Caco-2 (cell line): ENCODE measurements around the gene MORC3. TPM values are rescaled to one million over a fixed set of nuclear protein-coding genes. Genes with fewer than 3 reads are reported as not detected.
A peak's percentile ranks its signal among the peaks of the same experiment; 100 is the strongest.
"Not testable (repeated sequence)": the region's sequence is repeated elsewhere in the genome, so short reads cannot be mapped to it uniquely, and the experiment has no call there.

Experiments
- BruUV-seq: library from RNA; stranded (reverse); fragments of 400-500 nt; replicated peaks from 2 replicates; lab custom pipeline; 2021; lab: Mats Ljungman, UMichigan
- CTCF ChIA-PET: fragments of 300-600 bp; sonication (Branson Sonifier 250); formaldehyde crosslinking; loops from one replicate; lab custom pipeline; 2022; ENCODE audit warnings: antibody characterized with exemption; lab: Charles Lee
- POLR2A ChIA-PET: fragments of 300-600 bp; sonication (Branson Sonifier 250); formaldehyde crosslinking; loops from one replicate; lab custom pipeline; 2022; ENCODE audit warnings: antibody characterized with exemption; lab: Charles Lee
- DNase-seq, 2 experiments: peaks; one replicate each; pipeline versions ENCODE4 v3.0.0 to v3.0.0-alpha.2; 2020 to 2022
- H3K27me3 ChIP-seq: replicated peaks from 2 replicates; pipeline ENCODE4 v1.6.0; 2011; ENCODE audit warnings: low read length; ENCODE audit not compliant: control insufficient read depth, insufficient read depth
- H3K36me3 ChIP-seq: 2 replicates; pipeline ENCODE4 v1.5.1; 2011; ENCODE audit warnings: low read length; ENCODE audit not compliant: control insufficient read depth, insufficient read depth
- H3K4me1 ChIP-seq: fragments of 250-450 bp; sonication (Bioruptor Pico); 2 replicates; pipeline ENCODE4 v1.5.1; 2020; ENCODE audit warnings: mild to moderate bottlenecking
- H3K4me3 ChIP-seq: 2 replicates; pipeline ENCODE4 v1.5.1; 2011; ENCODE audit warnings: low read depth, mild to moderate bottlenecking, control low read depth, low read length
- H3K9me3 ChIP-seq: fragments of 250-450 bp; sonication (Bioruptor Pico); 2 replicates; pipeline ENCODE4 v1.5.1; 2020; ENCODE audit warnings: mild to moderate bottlenecking, moderate library complexity
- H3K27ac Mint-ChIP-seq: one replicate; pipeline ENCODE4 v1.8.0; 2022; ENCODE audit warnings: mixed read lengths; ENCODE audit not compliant: unreplicated experiment
- H3K27me3 Mint-ChIP-seq: one replicate; pipeline ENCODE4 v1.8.0; 2022; ENCODE audit warnings: mixed read lengths; ENCODE audit not compliant: insufficient read depth, unreplicated experiment
- H3K36me3 Mint-ChIP-seq: one replicate; pipeline ENCODE4 v1.8.0; 2022; ENCODE audit warnings: mild to moderate bottlenecking, mixed read lengths; ENCODE audit not compliant: insufficient read depth, unreplicated experiment
- H3K4me1 Mint-ChIP-seq: one replicate; pipeline ENCODE4 v1.8.0; 2022; ENCODE audit warnings: low read depth, mixed read lengths; ENCODE audit not compliant: unreplicated experiment
- H3K4me3 Mint-ChIP-seq: one replicate; pipeline ENCODE4 v1.8.0; 2022; ENCODE audit warnings: mild to moderate bottlenecking, moderate library complexity, mixed read lengths; ENCODE audit not compliant: unreplicated experiment
- H3K9me3 Mint-ChIP-seq: one replicate; pipeline ENCODE4 v1.8.0; 2022; ENCODE audit warnings: mixed read lengths; ENCODE audit not compliant: unreplicated experiment
- intact Hi-C: fragments of 100-400 bp; cut with micrococcal nuclease; formaldehyde crosslinking; loops from one replicate; pipeline ENCODE4 v1.10.0; 2022; ENCODE audit not compliant: unreplicated experiment
- total RNA-seq: library from RNA; stranded (reverse); gene quantifications from 2 replicates; pipeline ENCODE4 v1.2.3, GENCODE V29; 2022
- TF ChIP-seq, protein P1 (sequence below), 2 experiments: fragments of 200-600 bp in 1 of 2; IDR thresholded peaks; 1 replicate in 1 of 2; 2 replicates in 1 of 2; pipeline versions ENCODE4 v1.5.1 to v1.8.0; 2011 to 2022; ENCODE audit warnings: antibody characterized with exemption in 1 of 2, control low read depth in 1 of 2, inconsistent platforms in 1 of 2, low read depth in 1 of 2, low read length in 1 of 2, mild to moderate bottlenecking in 1 of 2, moderate library complexity in 1 of 2; ENCODE audit not compliant: insufficient read depth in 1 of 2, severe bottlenecking in 1 of 2, unreplicated experiment in 1 of 2

The MORC3 gene
- total RNA-seq, 1 experiment from 2014 or later = 23.3 TPM

DNA sequence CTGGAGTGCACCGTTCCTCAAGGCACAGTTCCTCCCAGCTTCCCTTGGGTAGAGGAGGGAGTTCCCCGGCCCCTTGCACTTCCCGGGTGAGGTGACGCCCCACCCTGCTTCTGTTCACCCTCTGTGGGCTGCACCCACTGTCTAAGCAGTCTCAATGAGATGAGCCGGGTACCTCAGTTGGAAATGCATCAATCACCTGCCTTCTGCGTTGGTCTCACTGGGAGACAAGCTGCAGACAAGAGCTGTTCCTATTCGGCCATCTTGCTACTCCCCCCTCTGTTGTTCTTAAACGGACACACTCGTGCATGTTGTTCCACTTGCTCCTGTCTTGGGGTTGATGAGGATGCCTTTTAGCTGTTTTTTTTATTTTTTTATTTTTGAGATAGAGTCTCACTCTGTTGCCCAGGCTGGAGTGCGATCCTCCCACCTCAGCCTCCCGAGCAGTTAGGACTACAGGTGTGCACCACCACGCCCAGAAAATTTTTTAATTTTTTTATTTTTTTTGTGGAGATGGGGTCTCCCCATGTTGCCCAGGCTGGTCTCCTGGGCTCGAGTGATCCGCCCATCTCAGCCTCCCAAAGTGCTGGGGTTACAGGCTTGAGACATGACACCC lies 3.0 kb upstream of the MORC3 start:
- no TSS peak for BruUV-seq
- peaks cover 10% of the 10 kb centered on the region for H3K9me3 Mint-ChIP-seq
- H3K4me1 ChIP-seq = peaks cover 4% of the 10 kb centered on the region; the same call in 1 of the 2 replicates
- intact Hi-C loops = no loop called here
- DNase-seq = no peak
- TF ChIP-seq, protein P1, sequence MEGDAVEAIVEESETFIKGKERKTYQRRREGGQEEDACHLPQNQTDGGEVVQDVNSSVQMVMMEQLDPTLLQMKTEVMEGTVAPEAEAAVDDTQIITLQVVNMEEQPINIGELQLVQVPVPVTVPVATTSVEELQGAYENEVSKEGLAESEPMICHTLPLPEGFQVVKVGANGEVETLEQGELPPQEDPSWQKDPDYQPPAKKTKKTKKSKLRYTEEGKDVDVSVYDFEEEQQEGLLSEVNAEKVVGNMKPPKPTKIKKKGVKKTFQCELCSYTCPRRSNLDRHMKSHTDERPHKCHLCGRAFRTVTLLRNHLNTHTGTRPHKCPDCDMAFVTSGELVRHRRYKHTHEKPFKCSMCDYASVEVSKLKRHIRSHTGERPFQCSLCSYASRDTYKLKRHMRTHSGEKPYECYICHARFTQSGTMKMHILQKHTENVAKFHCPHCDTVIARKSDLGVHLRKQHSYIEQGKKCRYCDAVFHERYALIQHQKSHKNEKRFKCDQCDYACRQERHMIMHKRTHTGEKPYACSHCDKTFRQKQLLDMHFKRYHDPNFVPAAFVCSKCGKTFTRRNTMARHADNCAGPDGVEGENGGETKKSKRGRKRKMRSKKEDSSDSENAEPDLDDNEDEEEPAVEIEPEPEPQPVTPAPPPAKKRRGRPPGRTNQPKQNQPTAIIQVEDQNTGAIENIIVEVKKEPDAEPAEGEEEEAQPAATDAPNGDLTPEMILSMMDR (IDR thresholded peaks at IDR 0.05; ENCODE audit: insufficient read depth in 1 of 2, low read depth in 1 of 2, low read length in 1 of 2, severe bottlenecking in 1 of 2, unreplicated experiment in 1 of 2) = no peak
- POLR2A ChIA-PET = no interaction called here
- no peaks in the 10 kb centered on the region for H3K27me3 ChIP-seq
- H3K4me1 Mint-ChIP-seq = peaks cover 19% of the 10 kb centered on the region
- no peak overlapping the region for H3K27ac Mint-ChIP-seq
- H3K4me3 ChIP-seq = no peak overlapping the region
- H3K9me3 ChIP-seq = no peaks in the 10 kb centered on the region
- H3K27me3 Mint-ChIP-seq = no peaks in the 10 kb centered on the region
- peaks cover 25% of the 10 kb centered on the region for H3K36me3 Mint-ChIP-seq
- no peak overlapping the region for H3K4me3 Mint-ChIP-seq
- CTCF ChIA-PET = no interaction called here
- no peaks in the 10 kb centered on the region for H3K36me3 ChIP-seq

DNA sequence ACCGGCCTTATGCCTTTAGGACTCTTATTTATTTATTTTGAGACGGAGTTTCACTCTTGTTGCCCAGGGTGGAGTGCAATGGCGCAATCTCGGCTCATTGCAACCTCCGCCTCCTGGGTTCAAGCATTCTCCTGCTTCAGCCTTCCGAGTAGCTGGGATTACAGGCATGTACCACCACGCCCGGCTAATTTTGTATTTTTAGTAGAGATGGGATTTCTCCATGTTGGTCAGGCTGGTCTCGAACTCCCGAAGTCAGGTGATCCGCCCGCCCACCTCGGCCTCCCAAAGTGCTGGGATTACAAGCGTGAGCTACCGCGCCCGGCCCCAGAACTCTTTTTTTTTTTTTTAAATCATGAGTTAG lies 611 bp upstream of the MORC3 start:
- H3K36me3 ChIP-seq, H3K9me3 ChIP-seq, intact Hi-C loops, DNase-seq, H3K27me3 ChIP-seq, H3K4me1 ChIP-seq, H3K27me3 Mint-ChIP-seq: not testable (repeated sequence)
- H3K4me3 ChIP-seq = peak overlapping the region; percentile 31
- peaks cover 22% of the 10 kb centered on the region for H3K4me1 Mint-ChIP-seq
- TSS peak; percentile 87 for BruUV-seq
- peaks cover 41% of the 10 kb centered on the region for H3K36me3 Mint-ChIP-seq
- peak overlapping the region; percentile 73 for H3K4me3 Mint-ChIP-seq
- POLR2A ChIA-PET = interaction anchor here (0.6 to 1.3 kb wide), 37 partner anchors 10 to 1793 kb away, joined by 3 to 31 read pairs (median 5); partner anchors contain the start of gene HLCS
- H3K9me3 Mint-ChIP-seq = peaks cover 10% of the 10 kb centered on the region
- H3K27ac Mint-ChIP-seq = peak overlapping the region; percentile 75
- CTCF ChIA-PET = interaction anchor here (0.6 to 1.1 kb wide), 7 partner anchors 11 to 176 kb away, joined by 3 to 7 read pairs (median 4); no protein-coding TSS in a partner anchor

DNA sequence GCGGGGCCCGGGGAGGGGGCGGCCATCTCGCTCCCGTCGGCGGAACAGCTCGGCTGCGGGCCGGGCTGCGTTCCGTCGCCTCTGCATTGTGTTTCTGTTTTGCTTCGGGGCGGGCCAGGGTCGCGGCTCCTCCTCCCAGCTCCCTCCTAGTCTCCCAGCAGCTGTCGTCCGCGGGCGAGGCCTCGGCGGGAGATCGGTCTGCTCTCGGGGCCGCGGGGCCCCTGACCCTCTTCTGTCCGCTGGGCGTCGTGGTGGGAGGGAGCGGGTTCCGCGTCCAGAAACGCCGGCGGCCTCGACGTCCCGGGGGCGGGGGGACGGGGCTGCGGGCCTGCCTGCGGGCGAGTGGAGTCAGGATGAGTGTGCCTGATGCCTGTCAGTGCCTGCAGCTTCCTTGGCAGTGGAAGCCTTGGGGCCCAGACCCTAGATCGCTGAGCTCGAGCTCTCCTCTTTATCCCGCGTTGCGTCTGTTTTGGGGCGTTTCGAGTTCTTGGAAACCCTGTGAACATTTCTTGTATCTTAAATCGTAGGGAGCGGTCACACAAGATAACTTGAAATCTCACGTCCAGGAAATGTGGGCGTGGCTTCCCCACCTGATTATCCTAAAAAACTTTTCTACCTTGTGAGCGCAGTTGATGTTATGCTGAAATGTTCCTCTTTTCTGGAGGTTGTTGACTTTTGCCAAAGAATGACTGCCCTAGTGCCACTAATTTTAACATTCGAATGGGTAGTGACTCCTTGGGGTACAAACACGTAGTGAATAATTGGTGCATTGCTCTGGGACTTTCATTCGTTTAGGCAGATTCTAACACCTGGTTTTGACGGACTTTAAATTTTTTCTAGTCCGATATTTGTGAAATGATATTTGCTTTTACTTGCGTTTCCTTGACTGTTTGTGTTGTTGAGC lies 676 bp downstream of the MORC3 start:
- Histone ChIP-seq H3K36me3 (no peaks in the 10 kb centered on the region; the same call in 1 of the 2 replicates), H3K27me3 (no peaks in the 10 kb centered on the region), H3K4me1 (peaks cover 8% of the 10 kb centered on the region), H3K9me3 (no peaks in the 10 kb centered on the region), H3K4me3 (peak overlapping the region; percentile 51)
- intact Hi-C loops = loop anchor here (2.0 to 5.0 kb wide), 3 partner anchors 53 to 164 kb away; partner anchors contain the start of gene DOP1B
- CTCF ChIA-PET = interaction anchor here (0.9 to 1.3 kb wide), 3 partner anchors 10 to 165 kb away, joined by 3 to 7 read pairs (median 5); no protein-coding TSS in a partner anchor
- BruUV-seq = no TSS peak
- Mint-ChIP-seq H3K36me3 (peaks cover 48% of the 10 kb centered on the region), H3K4me1 (peaks cover 22% of the 10 kb centered on the region), H3K27ac (peak overlapping the region; percentile 75), H3K4me3 (peak overlapping the region; percentile 73), H3K27me3 (no peaks in the 10 kb centered on the region), H3K9me3 (peaks cover under 1% of the 10 kb centered on the region)
- TF ChIP-seq, protein P1 (IDR thresholded peaks at IDR 0.05; ENCODE audit: insufficient read depth in 1 of 2, low read depth in 1 of 2, low read length in 1 of 2, severe bottlenecking in 1 of 2, unreplicated experiment in 1 of 2) = no peak
- POLR2A ChIA-PET = interaction anchor here (0.6 to 1.3 kb wide), 17 partner anchors 12 to 1794 kb away, joined by 3 to 31 read pairs (median 10); no protein-coding TSS in a partner anchor
- peak; percentile 76 to 80 for DNase-seq
